SW480 (cell line): ENCODE results near the gene ARHGAP28.

Experiments
- DNase-seq: peaks from one replicate; pipeline ENCODE4 v3.0.0-alpha.2; 2016; ENCODE audit warnings: low spot score

ARHGAP28 gene

GRCh38 chr18:6873040-6873751 is 143.7 kb downstream of the ARHGAP28 start:
- DNase-seq, result no peak

- DNase-seq, result no peak
Observed at GRCh38 chr18:6874315-6874714, 144.8 kb downstream of the ARHGAP28 start.

GRCh38 chr18:6875749-6876148 is 146.2 kb downstream of the ARHGAP28 start:
- no peak for DNase-seq

GRCh38 chr18:6876641-6877041 is 147.1 kb downstream of the ARHGAP28 start:
- no peak for DNase-seq

GRCh38 chr18:6877288-6877687 is 147.8 kb downstream of the ARHGAP28 start:
- DNase-seq, result no peak

- DNase-seq, result no peak
Observed at GRCh38 chr18:6878556-6879297, 149.2 kb downstream of the ARHGAP28 start.

- no peak for DNase-seq
Observed at GRCh38 chr18:6879508-6880195, 150.1 kb downstream of the ARHGAP28 start.

- no peak for DNase-seq
Observed at GRCh38 chr18:6881034-6881820, 151.7 kb downstream of the ARHGAP28 start.

GRCh38 chr18:6882401-6882800 is 152.9 kb downstream of the ARHGAP28 start:
- no peak for DNase-seq

- no peak for DNase-seq
Observed at GRCh38 chr18:6885006-6885481, 155.5 kb downstream of the ARHGAP28 start.

GRCh38 chr18:6885992-6886796 is 156.7 kb downstream of the ARHGAP28 start:
- peak; percentile 55 for DNase-seq

GRCh38 chr18:6886797-6887330 is 157.3 kb downstream of the ARHGAP28 start:
- DNase-seq, result no peak

GRCh38 chr18:6891788-6892187 is 162.3 kb downstream of the ARHGAP28 start:
- no peak for DNase-seq

- DNase-seq, result no peak
Observed at GRCh38 chr18:6901286-6901926, 171.9 kb downstream of the ARHGAP28 start.

GRCh38 chr18:6917072-6917471 is 187.6 kb downstream of the ARHGAP28 start:
- no peak for DNase-seq

- peak; percentile 72 for DNase-seq
Observed at GRCh38 chr18:6920099-6920955, 190.8 kb downstream of the ARHGAP28 start.

GRCh38 chr18:6921571-6921970 is 192.1 kb downstream of the ARHGAP28 start:
- no peak for DNase-seq

GRCh38 chr18:6923220-6923619 is 193.7 kb downstream of the ARHGAP28 start:
- no peak for DNase-seq

GRCh38 chr18:6927153-6927552 is 197.6 kb downstream of the ARHGAP28 start:
- no peak for DNase-seq
